GM10266 (cell line): Measurements from ENCODE around the gene SNRNP70.

Experiments used
- DNase-seq: peaks from one replicate; pipeline ENCODE4 v3.0.0; 2012; ENCODE audit errors: extremely low spot score
- TF ChIP-seq, protein P1 (sequence below): IDR thresholded peaks from 2 replicates; pipeline ENCODE4 v1.5.1; 2012; ENCODE audit warnings: mild to moderate bottlenecking, low read depth; ENCODE audit not compliant: control insufficient read depth, insufficient read depth; ENCODE audit errors: missing control alignments

Gene SNRNP70

DNA sequence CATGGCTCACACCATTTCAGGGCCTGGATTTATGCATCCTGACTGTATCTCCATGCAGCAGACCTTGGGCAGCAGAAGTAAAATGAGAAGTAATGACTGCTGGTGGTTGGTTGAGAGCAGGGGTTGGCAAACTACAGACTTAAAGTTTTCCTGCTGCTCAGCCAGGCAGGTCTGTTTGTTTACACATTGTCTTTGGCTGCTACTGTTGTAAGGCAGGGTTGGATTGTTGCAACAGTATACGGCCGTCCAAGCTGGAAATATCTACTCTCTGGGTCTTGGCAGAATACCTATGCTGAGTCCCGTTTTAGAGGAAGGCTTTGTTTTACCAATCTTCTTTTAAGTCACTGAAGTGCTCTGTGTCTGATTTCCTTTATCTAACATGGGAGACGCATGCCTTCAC is 13.5 kb downstream of the SNRNP70 start:
- DNase-seq = no peak
- TF ChIP-seq, protein P1, sequence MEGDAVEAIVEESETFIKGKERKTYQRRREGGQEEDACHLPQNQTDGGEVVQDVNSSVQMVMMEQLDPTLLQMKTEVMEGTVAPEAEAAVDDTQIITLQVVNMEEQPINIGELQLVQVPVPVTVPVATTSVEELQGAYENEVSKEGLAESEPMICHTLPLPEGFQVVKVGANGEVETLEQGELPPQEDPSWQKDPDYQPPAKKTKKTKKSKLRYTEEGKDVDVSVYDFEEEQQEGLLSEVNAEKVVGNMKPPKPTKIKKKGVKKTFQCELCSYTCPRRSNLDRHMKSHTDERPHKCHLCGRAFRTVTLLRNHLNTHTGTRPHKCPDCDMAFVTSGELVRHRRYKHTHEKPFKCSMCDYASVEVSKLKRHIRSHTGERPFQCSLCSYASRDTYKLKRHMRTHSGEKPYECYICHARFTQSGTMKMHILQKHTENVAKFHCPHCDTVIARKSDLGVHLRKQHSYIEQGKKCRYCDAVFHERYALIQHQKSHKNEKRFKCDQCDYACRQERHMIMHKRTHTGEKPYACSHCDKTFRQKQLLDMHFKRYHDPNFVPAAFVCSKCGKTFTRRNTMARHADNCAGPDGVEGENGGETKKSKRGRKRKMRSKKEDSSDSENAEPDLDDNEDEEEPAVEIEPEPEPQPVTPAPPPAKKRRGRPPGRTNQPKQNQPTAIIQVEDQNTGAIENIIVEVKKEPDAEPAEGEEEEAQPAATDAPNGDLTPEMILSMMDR = no peak

DNA sequence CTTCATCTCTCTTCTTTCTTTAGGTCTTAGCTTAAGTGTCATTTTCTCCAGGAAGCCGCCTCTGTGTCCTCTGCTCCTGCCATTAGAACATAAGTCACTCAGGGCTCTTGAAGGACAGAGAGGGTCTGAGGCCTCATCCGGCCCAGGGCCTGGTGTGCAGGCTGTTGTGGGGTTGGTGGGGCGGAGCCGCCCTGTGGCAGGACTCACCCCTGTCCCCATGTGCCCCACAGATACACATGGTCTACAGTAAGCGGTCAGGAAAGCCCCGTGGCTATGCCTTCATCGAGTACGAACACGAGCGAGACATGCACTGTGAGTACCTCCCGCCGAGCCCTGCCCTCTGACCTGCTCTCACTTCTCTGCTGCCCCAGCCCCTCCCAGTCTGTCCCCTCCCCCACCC is 15.9 kb downstream of the SNRNP70 start:
- TF ChIP-seq, protein P1 = no peak
- DNase-seq = no peak

GRCh38 chr19:49102303-49102702 is 17.1 kb downstream of the SNRNP70 start:
- DNase-seq = no peak
- TF ChIP-seq, protein P1 = no peak

GRCh38 chr19:49103331-49104085 is 18.3 kb downstream of the SNRNP70 start:
- TF ChIP-seq, protein P1 = no peak
- DNase-seq = no peak

DNA sequence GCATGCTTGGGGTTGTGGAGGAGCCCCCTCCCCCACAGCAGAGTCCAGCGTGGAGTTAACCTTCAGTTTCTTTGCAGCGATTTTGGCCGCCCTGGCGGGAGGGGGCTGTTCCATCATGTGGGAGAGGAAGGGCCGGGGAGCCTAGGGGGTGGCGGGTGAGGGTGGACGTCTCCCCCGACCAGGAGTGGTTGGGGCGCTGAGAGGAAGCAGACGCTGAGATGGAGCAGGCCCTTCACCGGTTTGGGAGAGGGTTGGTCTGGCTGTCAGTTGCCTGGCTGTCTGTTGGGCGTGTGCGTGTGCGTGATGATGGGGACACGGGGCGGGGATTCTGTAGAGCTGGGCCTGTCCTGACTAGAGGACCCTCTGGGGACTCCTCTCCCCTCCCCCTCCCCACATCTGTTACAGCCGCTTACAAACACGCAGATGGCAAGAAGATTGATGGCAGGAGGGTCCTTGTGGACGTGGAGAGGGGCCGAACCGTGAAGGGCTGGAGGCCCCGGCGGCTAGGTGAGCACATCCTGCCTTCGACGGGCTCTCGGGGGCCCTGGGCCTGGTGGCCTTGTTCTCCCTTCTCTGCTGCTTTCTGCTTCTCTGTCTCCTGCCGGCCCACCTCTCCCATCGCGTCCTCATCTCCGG is 19.1 kb downstream of the SNRNP70 start:
- TF ChIP-seq, protein P1 = no peak
- DNase-seq = no peak

DNA sequence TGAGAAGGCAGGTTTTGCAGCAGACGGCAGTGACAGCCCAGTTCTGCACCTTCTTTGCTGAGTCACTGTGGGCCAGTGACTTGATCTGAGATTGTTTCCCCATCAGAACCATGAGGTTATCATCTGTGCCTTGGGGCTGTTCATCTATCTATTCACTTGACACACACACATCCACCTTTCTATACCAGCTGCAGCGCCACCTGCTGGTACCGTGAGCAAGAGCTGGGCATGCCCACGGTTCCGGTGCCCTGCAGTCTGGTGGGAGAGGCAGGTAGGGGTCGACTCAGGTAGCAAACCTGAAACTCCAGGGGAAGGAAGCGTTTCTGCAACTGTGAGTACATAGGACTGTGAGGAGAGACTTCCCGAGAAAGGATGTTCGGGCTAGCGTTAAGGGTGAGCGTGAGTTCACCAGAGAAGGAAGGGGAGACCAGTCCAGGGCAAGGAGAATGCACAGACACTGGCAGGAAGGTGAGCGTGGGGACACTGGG is 21.4 kb downstream of the SNRNP70 start:
- DNase-seq = peak; percentile 65
- TF ChIP-seq, protein P1 = peak; percentile 83
